Fibroblast of mammary gland (primary cell): ENCODE data around the gene CTPS1.

Experiments
- DNase-seq: peaks from one replicate; pipeline ENCODE4 v3.0.0-alpha.2; 2010; ENCODE audit warnings: low read depth
- H3K4me3 ChIP-seq: 2 replicates; pipeline ENCODE4 v1.5.1; 2011; ENCODE audit warnings: low read depth, mild to moderate bottlenecking, low read length, moderate library complexity; ENCODE audit not compliant: control insufficient read depth
- TF ChIP-seq, protein P1 (sequence below): conservative IDR thresholded peaks from 2 replicates; pipeline ENCODE4 v1.5.1; 2011; ENCODE audit warnings: low read depth, low read length, inconsistent platforms; ENCODE audit not compliant: control insufficient read depth, insufficient read depth

CTPS1 gene

GRCh38 chr1:41037116-41037903, 57.8 kb downstream of the CTPS1 start:
- TF ChIP-seq, protein P1, sequence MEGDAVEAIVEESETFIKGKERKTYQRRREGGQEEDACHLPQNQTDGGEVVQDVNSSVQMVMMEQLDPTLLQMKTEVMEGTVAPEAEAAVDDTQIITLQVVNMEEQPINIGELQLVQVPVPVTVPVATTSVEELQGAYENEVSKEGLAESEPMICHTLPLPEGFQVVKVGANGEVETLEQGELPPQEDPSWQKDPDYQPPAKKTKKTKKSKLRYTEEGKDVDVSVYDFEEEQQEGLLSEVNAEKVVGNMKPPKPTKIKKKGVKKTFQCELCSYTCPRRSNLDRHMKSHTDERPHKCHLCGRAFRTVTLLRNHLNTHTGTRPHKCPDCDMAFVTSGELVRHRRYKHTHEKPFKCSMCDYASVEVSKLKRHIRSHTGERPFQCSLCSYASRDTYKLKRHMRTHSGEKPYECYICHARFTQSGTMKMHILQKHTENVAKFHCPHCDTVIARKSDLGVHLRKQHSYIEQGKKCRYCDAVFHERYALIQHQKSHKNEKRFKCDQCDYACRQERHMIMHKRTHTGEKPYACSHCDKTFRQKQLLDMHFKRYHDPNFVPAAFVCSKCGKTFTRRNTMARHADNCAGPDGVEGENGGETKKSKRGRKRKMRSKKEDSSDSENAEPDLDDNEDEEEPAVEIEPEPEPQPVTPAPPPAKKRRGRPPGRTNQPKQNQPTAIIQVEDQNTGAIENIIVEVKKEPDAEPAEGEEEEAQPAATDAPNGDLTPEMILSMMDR = no peak
- no peak for DNase-seq
- H3K4me3 ChIP-seq = no peak overlapping the region

GRCh38 chr1:41038110-41038509, 58.6 kb downstream of the CTPS1 start:
- no peak overlapping the region for H3K4me3 ChIP-seq
- TF ChIP-seq, protein P1 = peak; percentile 27
- peak; percentile 15 for DNase-seq

DNA sequence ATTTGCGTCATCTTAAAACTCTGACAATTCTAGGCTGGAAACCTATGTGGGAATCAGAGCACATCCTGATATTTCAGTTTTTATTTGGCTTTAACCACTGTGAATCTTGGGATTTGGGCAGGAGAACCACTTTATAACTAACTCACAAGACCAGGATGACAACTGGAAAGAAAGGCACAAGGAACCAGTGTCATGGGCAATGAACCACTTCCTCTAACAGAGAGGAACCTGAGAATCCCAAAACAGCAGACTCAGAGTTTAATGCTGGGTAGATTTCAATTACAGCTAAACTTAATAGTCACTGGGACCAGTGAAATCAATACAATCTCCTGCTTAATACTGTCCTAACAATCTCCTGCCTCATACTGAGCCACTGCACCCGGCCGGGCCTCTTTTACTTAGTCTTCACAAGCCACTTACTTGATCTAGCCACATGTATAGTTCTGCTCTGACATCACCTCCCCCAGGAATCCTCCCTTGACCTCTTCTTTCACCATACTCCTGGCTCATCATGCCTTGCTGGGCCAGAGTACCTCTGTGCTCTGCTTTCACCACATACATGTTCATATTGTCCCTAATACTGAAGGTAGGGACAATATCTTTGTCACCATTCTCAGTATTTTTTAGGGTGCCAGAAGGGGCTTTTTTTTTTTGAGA, 62.2 kb downstream of the CTPS1 start:
- peak; percentile 59 for DNase-seq
- TF ChIP-seq, protein P1 = no peak
- no peak overlapping the region for H3K4me3 ChIP-seq

DNA sequence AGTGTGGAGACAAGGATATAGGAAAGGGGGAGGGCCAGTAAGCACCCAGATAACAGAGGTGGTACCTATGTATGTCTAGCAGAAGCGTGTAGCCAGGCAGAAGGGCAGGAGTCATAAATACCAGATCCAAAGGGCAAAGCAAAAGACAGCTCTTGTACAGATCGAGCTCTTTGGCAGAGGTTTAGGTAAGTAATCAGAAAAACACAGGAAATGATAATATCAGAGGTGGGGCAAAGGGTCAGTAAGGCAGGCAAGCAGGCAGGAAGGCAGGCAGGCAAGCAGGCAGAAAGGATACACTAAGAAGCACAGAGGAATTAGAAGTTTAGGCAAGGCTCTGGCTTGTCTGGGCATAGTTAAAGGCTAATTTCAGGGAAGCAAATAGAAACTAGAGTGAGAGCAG, 64.7 kb downstream of the CTPS1 start:
- no peak for DNase-seq
- H3K4me3 ChIP-seq = no peak overlapping the region
- TF ChIP-seq, protein P1 = no peak

GRCh38 chr1:41045740-41046139, 66.2 kb downstream of the CTPS1 start:
- TF ChIP-seq, protein P1 = no peak
- DNase-seq = peak; percentile 63
- no peak overlapping the region for H3K4me3 ChIP-seq

- TF ChIP-seq, protein P1 = no peak
- H3K4me3 ChIP-seq = no peak overlapping the region
- DNase-seq = no peak
Observed at GRCh38 chr1:41046347-41046775, 66.9 kb downstream of the CTPS1 start.

- no peak for DNase-seq
- TF ChIP-seq, protein P1 = no peak
- H3K4me3 ChIP-seq = no peak overlapping the region
Observed at GRCh38 chr1:41048540-41048939, 69.0 kb downstream of the CTPS1 start.
